Right atrium auricular region (tissue), 2 donors: ENCODE data around the gene ANGPTL2. TPM values are rescaled to one million over a fixed set of nuclear protein-coding genes. Genes with fewer than 3 reads are reported as not detected.
A peak's percentile ranks its signal among the peaks of the same experiment; 100 is the strongest.

Source experiments
- DNase-seq: peaks from one replicate; pipeline ENCODE4 v3.0.0-alpha.2; 2019; ENCODE audit warnings: low spot score
- H3K27ac ChIP-seq, 2 donors: fragments of 200-600 bp; sonication (generic); 1 replicate in 1 of 2; 2 replicates in 1 of 2; pipeline ENCODE4 v1.5.1; 2016 to 2019
- H3K27me3 ChIP-seq, 2 donors: fragments of 200-600 bp; sonication (generic); one replicate each; pipeline versions ENCODE4 v1.5.1 to v1.6.0; 2017 to 2019
- H3K36me3 ChIP-seq: fragments of 200-600 bp; sonication (generic); one replicate; pipeline ENCODE4 v1.5.1; 2016
- H3K4me1 ChIP-seq, 2 donors: fragments of 200-600 bp; sonication (generic); one replicate each; pipeline versions ENCODE4 v1.5.1 to v1.6.0; 2017 to 2019
- H3K4me3 ChIP-seq, 2 donors: fragments of 200-600 bp; sonication (generic); 1 replicate in 1 of 2; 2 replicates in 1 of 2; pipeline ENCODE4 v1.5.1; 2017 to 2019; ENCODE audit warnings: mild to moderate bottlenecking in 1 of 2, moderate library complexity in 1 of 2
- H3K9me3 ChIP-seq, 2 donors: fragments of 200-600 bp; sonication (generic); one replicate each; pipeline ENCODE4 v1.5.1; 2019
- CTCF ChIP-seq, 2 donors: fragments of 200-600 bp; sonication (generic); IDR thresholded peaks; one replicate each; pipeline ENCODE4 v1.5.1; 2019; ENCODE audit warnings: antibody characterized with exemption in 2 of 2
- total RNA-seq, 2 donors: library from RNA; depleted of rRNA; stranded (reverse); fragments of >200 nt; gene quantifications; one replicate each; pipeline ENCODE4 v1.1.0, GENCODE V29; 2016

ANGPTL2 gene
- total RNA-seq, 2 donors from 2014 or later = 42.8 to 55.8 TPM

DNA sequence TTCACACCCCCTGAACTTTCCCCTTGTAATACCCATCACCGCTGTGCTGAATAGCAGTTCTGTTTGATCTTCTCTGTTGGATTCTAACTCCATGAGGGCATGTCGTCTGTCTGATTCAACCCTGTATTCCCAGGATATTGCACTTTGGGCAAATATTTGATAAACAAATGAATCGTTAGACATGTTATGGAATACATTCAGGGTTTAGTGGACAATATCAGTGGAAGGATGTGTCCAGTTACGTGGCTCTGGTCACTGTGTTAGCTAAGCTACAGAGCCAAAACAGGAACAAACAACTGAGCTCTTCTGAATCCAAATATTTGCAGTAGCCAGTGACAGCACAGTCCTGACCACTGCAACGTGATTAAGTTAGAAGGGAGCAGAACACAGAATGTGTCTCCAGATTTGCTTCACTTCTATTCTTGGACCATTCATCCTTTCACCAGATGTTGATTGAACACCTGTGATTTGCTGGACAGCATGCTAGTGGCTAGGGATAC is 13.2 kb downstream of the ANGPTL2 start:
- no peak for TF ChIP-seq CTCF (IDR thresholded peaks at IDR 0.05)
- Histone ChIP-seq H3K4me1 (peaks cover 0 to 72% of the 10 kb centered on the region in 2 donors), H3K27ac (peak overlapping the region; percentile 65 to 73), H3K36me3 (peaks cover 10% of the 10 kb centered on the region), H3K4me3 (no peak overlapping the region), H3K9me3 (no peaks in the 10 kb centered on the region), H3K27me3 (no peaks in the 10 kb centered on the region)
- DNase-seq = no peak

DNA sequence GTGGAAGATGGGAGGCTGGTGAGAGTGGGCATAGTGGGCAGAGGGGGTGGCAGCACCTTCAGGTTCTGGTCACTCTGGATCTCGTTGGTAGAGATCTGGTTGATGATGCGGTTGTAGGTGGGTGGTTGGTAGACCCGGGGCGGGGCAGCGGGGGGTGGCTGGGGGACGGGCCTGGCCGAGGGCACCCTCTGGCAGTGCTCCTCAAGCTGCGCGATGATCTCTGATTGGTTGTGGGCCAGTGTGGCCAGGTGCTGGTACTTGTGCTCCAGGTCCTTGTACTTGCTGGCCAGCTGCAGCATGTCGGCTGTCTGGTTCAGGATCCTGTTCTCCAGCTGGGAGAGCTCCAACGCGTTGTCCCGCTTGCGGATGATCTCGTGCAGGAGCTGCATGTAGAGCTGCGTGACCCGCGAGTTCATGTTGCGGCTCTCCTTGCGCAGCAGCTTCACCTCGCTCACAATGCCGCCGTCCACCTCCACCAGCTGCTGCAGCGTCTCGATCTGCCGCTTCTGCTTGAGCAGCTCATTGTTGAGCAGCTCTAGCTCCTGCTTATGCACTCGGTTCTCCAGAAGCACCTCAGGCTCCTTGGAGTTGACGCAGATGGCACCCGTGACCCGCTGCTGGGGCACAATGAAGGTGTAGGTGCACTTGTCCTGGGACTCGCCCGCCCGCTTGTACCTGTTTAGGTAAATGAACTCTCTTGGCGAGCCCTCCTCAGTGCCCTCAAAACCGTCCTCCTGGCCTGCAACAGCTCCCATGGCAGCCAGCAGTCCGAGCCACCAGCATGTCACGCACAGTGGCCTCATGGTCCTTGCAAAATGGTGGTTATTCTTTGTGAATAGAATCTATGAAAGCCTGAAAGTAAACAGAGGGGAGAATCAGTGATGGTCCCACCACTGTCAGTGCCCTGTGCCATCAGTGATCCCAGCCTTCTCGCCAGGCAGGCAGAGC is 14.2 kb downstream of the ANGPTL2 start:
- H3K36me3 ChIP-seq = peaks cover 10% of the 10 kb centered on the region
- peak overlapping the region; percentile 65 to 73 for H3K27ac ChIP-seq
- TF ChIP-seq CTCF (IDR thresholded peaks at IDR 0.05) = no peak
- H3K9me3 ChIP-seq = no peaks in the 10 kb centered on the region
- peaks cover 0 to 72% of the 10 kb centered on the region in 2 donors for H3K4me1 ChIP-seq
- H3K4me3 ChIP-seq = no peak overlapping the region
- DNase-seq = no peak
- H3K27me3 ChIP-seq = no peaks in the 10 kb centered on the region

GRCh38 chr9:127107171-127107928 is 15.1 kb downstream of the ANGPTL2 start:
- Histone ChIP-seq H3K4me1 (peaks cover 0 to 72% of the 10 kb centered on the region in 2 donors), H3K4me3 (no peak overlapping the region), H3K27ac (peak overlapping the region in 1 of 2 donors; percentile 40), H3K27me3 (no peaks in the 10 kb centered on the region), H3K9me3 (no peaks in the 10 kb centered on the region), H3K36me3 (peaks cover 10% of the 10 kb centered on the region)
- no peak for DNase-seq
- no peak for TF ChIP-seq CTCF (IDR thresholded peaks at IDR 0.05)

DNA sequence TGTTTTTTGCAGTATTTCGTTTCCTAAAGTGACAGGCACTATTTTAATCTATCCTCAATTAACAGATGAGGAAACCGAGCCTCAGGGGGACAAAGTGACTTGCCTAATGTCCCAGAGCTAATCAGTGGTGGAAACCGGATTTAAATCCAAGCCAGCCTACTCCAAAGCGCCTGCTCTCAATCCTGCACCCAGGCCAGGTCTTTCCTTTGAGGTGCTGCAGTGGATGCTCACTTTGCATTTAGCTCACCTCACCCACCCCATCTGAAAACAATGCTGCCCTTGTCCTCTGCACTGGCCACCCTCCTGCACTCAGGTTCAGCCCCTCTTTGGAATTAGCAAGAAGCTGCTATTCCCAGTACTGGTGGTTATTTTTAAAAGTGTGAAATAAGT is 16.0 kb downstream of the ANGPTL2 start:
- Histone ChIP-seq H3K36me3 (peaks cover 10% of the 10 kb centered on the region), H3K27me3 (no peaks in the 10 kb centered on the region), H3K27ac (no peak overlapping the region), H3K4me3 (no peak overlapping the region), H3K4me1 (peaks cover 0 to 64% of the 10 kb centered on the region in 2 donors), H3K9me3 (no peaks in the 10 kb centered on the region)
- no peak for DNase-seq
- no peak for TF ChIP-seq CTCF (IDR thresholded peaks at IDR 0.05)

- Histone ChIP-seq H3K27me3 (no peaks in the 10 kb centered on the region), H3K4me1 (peaks cover 0 to 61% of the 10 kb centered on the region in 2 donors), H3K27ac (no peak overlapping the region), H3K9me3 (no peaks in the 10 kb centered on the region), H3K36me3 (peaks cover 10% of the 10 kb centered on the region), H3K4me3 (no peak overlapping the region)
- no peak for DNase-seq
- TF ChIP-seq CTCF (IDR thresholded peaks at IDR 0.05) = no peak
Observed at GRCh38 chr9:127105805-127106465, 16.5 kb downstream of the ANGPTL2 start.
